ENCODE measurements around the gene GATB.

Gene GATB

GRCh38 chr4:151692821-151693673 lies 67.8 kb downstream of the GATB start:
- DNase-seq = no peak

GRCh38 chr4:151692443-151692782 lies 68.4 kb downstream of the GATB start:
- no peak for DNase-seq

- DNase-seq = no peak
These were observed 69.0 kb downstream of the GATB start for GRCh38 chr4:151691639-151692442.

GRCh38 chr4:151690876-151691275 lies 69.9 kb downstream of the GATB start:
- peak; percentile 27 for DNase-seq

GRCh38 chr4:151690164-151690870 lies 70.5 kb downstream of the GATB start:
- no peak for DNase-seq

- DNase-seq = no peak
These were observed 71.4 kb downstream of the GATB start for GRCh38 chr4:151689211-151689991.

- DNase-seq = no peak
These were observed 72.1 kb downstream of the GATB start for GRCh38 chr4:151688785-151689043.

- DNase-seq = no peak
These were observed 72.6 kb downstream of the GATB start for GRCh38 chr4:151688003-151688784.

- no peak for DNase-seq
These were observed 73.7 kb downstream of the GATB start for GRCh38 chr4:151687021-151687640.

GRCh38 chr4:151685303-151685702 lies 75.5 kb downstream of the GATB start:
- no peak for DNase-seq

GRCh38 chr4:151681085-151681484 lies 79.7 kb downstream of the GATB start:
- no peak for DNase-seq

- no peak for DNase-seq
These were observed 81.6 kb downstream of the GATB start for GRCh38 chr4:151679231-151679630.

GRCh38 chr4:151678048-151678872 lies 82.5 kb downstream of the GATB start:
- DNase-seq = peak; percentile 68

- DNase-seq = no peak
These were observed 83.6 kb downstream of the GATB start for GRCh38 chr4:151677193-151677592.

GRCh38 chr4:151676301-151676700 lies 84.5 kb downstream of the GATB start:
- DNase-seq = peak; percentile 76

GRCh38 chr4:151675411-151675971 lies 85.3 kb downstream of the GATB start:
- no peak for DNase-seq

GRCh38 chr4:151674804-151675391 lies 85.9 kb downstream of the GATB start:
- peak; percentile 65 for DNase-seq

- DNase-seq = no peak
These were observed 86.8 kb downstream of the GATB start for GRCh38 chr4:151673908-151674520.

GRCh38 chr4:151672996-151673395 lies 87.8 kb downstream of the GATB start:
- no peak for DNase-seq

All from NCI-H2171 treated with DMSO at 0.1 percent for 48 hours (cell line).